Middle frontal gyrus (tissue), 1 donor: ENCODE data around the gene PROKR1.
"Not testable (repeated sequence)": the region's sequence is repeated elsewhere in the genome, so short reads cannot be mapped to it uniquely, and the experiment has no call there.

Experiments used
- DNase-seq: peaks from one replicate; pipeline ENCODE4 v3.0.0-alpha.2; 2015; ENCODE audit warnings: low spot score; ENCODE audit errors: extremely low spot score

The PROKR1 gene

GRCh38 chr2:68643011-68643873 is at the start of gene PROKR1:
Gene PROKR1 (plus strand): TSS chr2:68643579. CDS start chr2:68645822, 2,243 bp downstream.
- DNase-seq: no peak

GRCh38 chr2:68594041-68594440 is 49.3 kb upstream of the PROKR1 start:
- DNase-seq: no peak

- DNase-seq: no peak
Observed at GRCh38 chr2:68594674-68595492, 48.5 kb upstream of the PROKR1 start.

GRCh38 chr2:68595493-68595785 is 47.9 kb upstream of the PROKR1 start:
- not testable (repeated sequence) for DNase-seq

- DNase-seq: not testable (repeated sequence)
Observed at GRCh38 chr2:68600495-68600894, 42.9 kb upstream of the PROKR1 start.

GRCh38 chr2:68603059-68603458 is 40.3 kb upstream of the PROKR1 start:
- DNase-seq: no peak

GRCh38 chr2:68604077-68604476 is 39.3 kb upstream of the PROKR1 start:
- DNase-seq: no peak

- DNase-seq: no peak
Observed at GRCh38 chr2:68605939-68606338, 37.4 kb upstream of the PROKR1 start.

- no peak for DNase-seq
Observed at GRCh38 chr2:68606759-68607158, 36.6 kb upstream of the PROKR1 start.

- DNase-seq: no peak
Observed at GRCh38 chr2:68607837-68608236, 35.5 kb upstream of the PROKR1 start.

- DNase-seq: no peak
Observed at GRCh38 chr2:68612765-68613519, 30.4 kb upstream of the PROKR1 start.

- no peak for DNase-seq
Observed at GRCh38 chr2:68620772-68621171, 22.6 kb upstream of the PROKR1 start.

GRCh38 chr2:68623820-68624219 is 19.6 kb upstream of the PROKR1 start:
- no peak for DNase-seq

- no peak for DNase-seq
Observed at GRCh38 chr2:68627615-68628014, 15.8 kb upstream of the PROKR1 start.

GRCh38 chr2:68632021-68632420 is 11.4 kb upstream of the PROKR1 start:
- DNase-seq: no peak

GRCh38 chr2:68637047-68637446 is 6.3 kb upstream of the PROKR1 start:
- no peak for DNase-seq

- DNase-seq: no peak
Observed at GRCh38 chr2:68643874-68644485, 601 bp downstream of the PROKR1 start.

GRCh38 chr2:68645523-68645922 is 2.1 kb downstream of the PROKR1 start:
- DNase-seq: no peak

- DNase-seq: no peak
Observed at GRCh38 chr2:68646303-68646702, 2.9 kb downstream of the PROKR1 start.

GRCh38 chr2:68650645-68651044 is 7.3 kb downstream of the PROKR1 start:
- no peak for DNase-seq

GRCh38 chr2:68653034-68653433 is 9.7 kb downstream of the PROKR1 start:
- no peak for DNase-seq
